Measurements from ENCODE around the gene SERPINH1. TPM values are rescaled to one million over a fixed set of nuclear protein-coding genes. Genes with fewer than 3 reads are reported as not detected.

The SERPINH1 gene
- total RNA-seq, 1 experiment from 2014 or later, result 117 TPM

- ATAC-seq, result peak; percentile 88
- no TSS peak for BruUV-seq (replicated peaks)
- no peak within 1 kb of the TSS for H3K27ac ChIP-seq (ENCODE audit: low read length)
Observed at GRCh38 chr11:75525433-75526191, 36.4 kb upstream of the SERPINH1 start, which contains the start of gene GDPD5. Gene GDPD5, minus strand, starts transcription at chr11:75525941. Its CDS starts 48,206 bp downstream, at chr11:75477735.

GRCh38 chr11:75526192-75526541, 35.9 kb upstream of the SERPINH1 start:
- CTCF ChIA-PET, result interaction anchor here (0.6 to 1.2 kb wide), 3 partner anchors 26 to 626 kb away, joined by 7 to 11 read pairs (median 9); no protein-coding TSS in a partner anchor
- peak overlapping the region; percentile 92 for H2AFZ ChIP-seq (ENCODE audit: low read length)
- no peaks in the 10 kb centered on the region for H3K9me3 ChIP-seq (ENCODE audit: low read length)
- no TSS peak for BruUV-seq (replicated peaks)
- no peaks in the 10 kb centered on the region for H3F3A ChIP-seq (ENCODE audit: low read length, unreplicated experiment)
- H3K9ac ChIP-seq (ENCODE audit: low read length), result peak overlapping the region; percentile 79
- H3K27me3 ChIP-seq (ENCODE audit: low read length), result no peaks in the 10 kb centered on the region
- H4K20me1 ChIP-seq (ENCODE audit: low read length), result no peaks in the 10 kb centered on the region
- intact Hi-C loops (cut with micrococcal nuclease), result no loop called here
- DNase-seq (no peak), ATAC-seq (no peak)
- POLR2A ChIA-PET (ENCODE audit: unreplicated experiment), result no interaction called here
- H3K27ac ChIP-seq (ENCODE audit: low read length), result no peak overlapping the region
- peak overlapping the region; percentile 96 for H3K4me3 ChIP-seq (ENCODE audit: low read length)
- H3K4me2 ChIP-seq (ENCODE audit: low read length), result peak overlapping the region; percentile 100
- H3K9me2 ChIP-seq (replicated peaks; ENCODE audit: low read length), result no peaks in the 10 kb centered on the region
- TF ChIP-seq EZH2 (IDR thresholded peaks at IDR 0.05; ENCODE audit: low read length, unreplicated experiment) (no peak), CTCF (conservative IDR thresholded peaks at IDR 0.05; ENCODE audit: low read depth, low read length) (no peak), EZH2phosphoT487 (IDR thresholded peaks at IDR 0.05; ENCODE audit: borderline replicate concordance, low read length) (no peak)
- peaks cover 20% of the 10 kb centered on the region for H3K4me1 ChIP-seq (ENCODE audit: insufficient read depth, low read length)
- no peaks in the 10 kb centered on the region for H3K36me3 ChIP-seq (ENCODE audit: low read depth, low read length)
- peaks cover 11% of the 10 kb centered on the region; the same call in 1 of the 2 replicates for H3K79me2 ChIP-seq (ENCODE audit: low read length)

More at GRCh38 chr11:75525433-75526191, 36.4 kb upstream of the SERPINH1 start, which contains the start of gene GDPD5:
- Histone ChIP-seq H3K9me3 (ENCODE audit: low read length) (no peaks in the 10 kb centered on the region), H3K4me1 (ENCODE audit: insufficient read depth, low read length) (peaks cover 20% of the 10 kb centered on the region), H3F3A (ENCODE audit: low read length, unreplicated experiment) (no peaks in the 10 kb centered on the region), H3K9me2 (replicated peaks; ENCODE audit: low read length) (no peaks in the 10 kb centered on the region), H3K4me2 (ENCODE audit: low read length) (peak within 1 kb of the TSS; percentile 100), H3K27me3 (ENCODE audit: low read length) (no peaks in the 10 kb centered on the region), H3K79me2 (ENCODE audit: low read length) (peaks cover 11% of the 10 kb centered on the region; the same call in 1 of the 2 replicates), H3K36me3 (ENCODE audit: low read depth, low read length) (no peaks in the 10 kb centered on the region), H4K20me1 (ENCODE audit: low read length) (no peaks in the 10 kb centered on the region), H3K4me3 (ENCODE audit: low read length) (peak within 1 kb of the TSS; percentile 96), H3K9ac (ENCODE audit: low read length) (peak within 1 kb of the TSS; percentile 79), H2AFZ (ENCODE audit: low read length) (peak within 1 kb of the TSS; percentile 92)
- intact Hi-C loops (cut with micrococcal nuclease), result no loop called here
- POLR2A ChIA-PET (ENCODE audit: unreplicated experiment), result interaction anchor here (0.6 kb wide), 1 partner anchor 26 kb away, joined by 3 read pairs; no protein-coding TSS in a partner anchor
- DNase-seq, result peak; percentile 95
- CTCF ChIA-PET, result interaction anchor here (0.6 to 1.2 kb wide), 5 partner anchors 26 to 676 kb away, joined by 3 to 11 read pairs (median 7); no protein-coding TSS in a partner anchor
- TF ChIP-seq CTCF (conservative IDR thresholded peaks at IDR 0.05; ENCODE audit: low read depth, low read length) (peak; percentile 68), EZH2phosphoT487 (IDR thresholded peaks at IDR 0.05; ENCODE audit: borderline replicate concordance, low read length) (no peak)

- no TSS peak for BruUV-seq (replicated peaks)
Observed at GRCh38 chr11:75527130-75527529, 34.9 kb upstream of the SERPINH1 start.

More at GRCh38 chr11:75527130-75527529, 34.9 kb upstream of the SERPINH1 start:
- H3K4me1 ChIP-seq (ENCODE audit: insufficient read depth, low read length), result peaks cover 22% of the 10 kb centered on the region
- H3F3A ChIP-seq (ENCODE audit: low read length, unreplicated experiment), result no peaks in the 10 kb centered on the region
- no peak overlapping the region for H3K4me3 ChIP-seq (ENCODE audit: low read length)
- ATAC-seq (no peak), DNase-seq (no peak)
- no peak overlapping the region for H3K27ac ChIP-seq (ENCODE audit: low read length)
- POLR2A ChIA-PET (ENCODE audit: unreplicated experiment), result no interaction called here
- intact Hi-C loops (cut with micrococcal nuclease), result no loop called here
- no peaks in the 10 kb centered on the region for H3K9me2 ChIP-seq (replicated peaks; ENCODE audit: low read length)
- no peak overlapping the region for H2AFZ ChIP-seq (ENCODE audit: low read length)
- TF ChIP-seq EZH2 (IDR thresholded peaks at IDR 0.05; ENCODE audit: low read length, unreplicated experiment) (no peak), CTCF (conservative IDR thresholded peaks at IDR 0.05; ENCODE audit: low read depth, low read length) (no peak), EZH2phosphoT487 (IDR thresholded peaks at IDR 0.05; ENCODE audit: borderline replicate concordance, low read length) (no peak)
- H4K20me1 ChIP-seq (ENCODE audit: low read length), result no peaks in the 10 kb centered on the region
- H3K27me3 ChIP-seq (ENCODE audit: low read length), result no peaks in the 10 kb centered on the region
- CTCF ChIA-PET, result no interaction called here
- no peak overlapping the region for H3K9ac ChIP-seq (ENCODE audit: low read length)
- H3K79me2 ChIP-seq (ENCODE audit: low read length), result peaks cover 11% of the 10 kb centered on the region; the same call in 1 of the 2 replicates
- H3K4me2 ChIP-seq (ENCODE audit: low read length), result no peak overlapping the region
- no peaks in the 10 kb centered on the region for H3K9me3 ChIP-seq (ENCODE audit: low read length)
- no peaks in the 10 kb centered on the region for H3K36me3 ChIP-seq (ENCODE audit: low read depth, low read length)
